GM12892 (cell line): Measurements from ENCODE around the gene TENM4.

Experiments
- POLR2A ChIP-seq: IDR thresholded peaks from 2 replicates; pipeline ENCODE4 v1.6.1; 2011; ENCODE audit warnings: low read depth, low read length, control low read depth
- POLR2AphosphoS5 ChIP-seq: IDR thresholded peaks from 2 replicates; pipeline ENCODE4 v1.6.1; 2011; ENCODE audit warnings: low read depth, low read length, control low read depth
- TAF1 ChIP-seq: IDR thresholded peaks from 2 replicates; pipeline ENCODE4 v1.6.1; 2011; ENCODE audit warnings: low read depth, mild to moderate bottlenecking, control low read depth, low read length, borderline replicate concordance

GRCh38 chr11:78926633-78927338 is 514.0 kb downstream of the TENM4 start:
- TF ChIP-seq POLR2A (no peak), TAF1 (no peak), POLR2AphosphoS5 (no peak)
